HG02840 (cell line): ENCODE results near the gene DCUN1D4.

Source experiments
- ATAC-seq: cut with Tn5 transposase; IDR thresholded peaks from one replicate; pipeline ENCODE4 v1.9.1; 2021; ENCODE audit warnings: mild to moderate bottlenecking, moderate library complexity, moderate number of reproducible peaks; ENCODE audit not compliant: unreplicated experiment, low FRiP score

DCUN1D4 gene

GRCh38 chr4:51853027-51853682, 10.2 kb downstream of the DCUN1D4 start:
- ATAC-seq = no peak

DNA sequence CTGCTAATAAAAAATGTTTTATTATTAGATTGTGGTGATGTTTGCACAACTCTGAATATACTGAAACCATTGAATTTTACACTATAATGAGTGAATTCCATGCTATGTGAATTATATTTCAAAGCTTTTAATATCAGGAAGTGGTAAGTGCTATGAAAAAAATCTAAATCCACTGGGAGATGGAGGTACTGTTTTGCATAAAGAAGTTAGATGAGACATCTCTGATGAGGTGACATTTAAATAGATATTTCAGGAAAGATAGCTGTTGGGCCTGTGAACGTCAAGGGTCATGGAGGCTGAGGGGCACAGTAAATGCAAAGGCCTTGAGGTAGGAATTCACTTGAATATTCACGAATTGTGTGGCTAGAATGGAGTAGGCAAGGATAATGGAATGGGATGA, 12.3 kb downstream of the DCUN1D4 start:
- no peak for ATAC-seq

DNA sequence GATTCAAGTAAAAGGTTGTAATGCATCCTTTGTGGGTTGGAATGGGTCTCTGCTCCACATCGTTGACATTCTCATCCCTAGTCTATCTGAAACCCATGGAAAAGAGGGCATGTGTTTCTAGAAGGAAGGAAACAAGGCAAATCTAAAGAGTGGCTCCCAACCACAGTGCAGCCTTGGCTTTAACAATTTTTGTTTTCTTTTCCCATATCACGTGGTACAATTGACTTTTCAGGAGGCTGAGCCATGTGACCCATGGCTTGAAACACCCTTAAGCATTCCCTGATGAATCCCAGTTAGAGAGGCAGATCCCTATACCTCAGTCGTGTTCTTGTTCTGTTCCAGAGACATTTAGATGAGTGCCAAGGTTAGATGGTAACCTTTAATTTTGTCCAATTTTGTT, 12.8 kb downstream of the DCUN1D4 start:
- ATAC-seq = no peak

GRCh38 chr4:51858605-51859202, 15.8 kb downstream of the DCUN1D4 start:
- ATAC-seq = no peak

- no peak for ATAC-seq
Observed at GRCh38 chr4:51859476-51860031, 16.6 kb downstream of the DCUN1D4 start.

DNA sequence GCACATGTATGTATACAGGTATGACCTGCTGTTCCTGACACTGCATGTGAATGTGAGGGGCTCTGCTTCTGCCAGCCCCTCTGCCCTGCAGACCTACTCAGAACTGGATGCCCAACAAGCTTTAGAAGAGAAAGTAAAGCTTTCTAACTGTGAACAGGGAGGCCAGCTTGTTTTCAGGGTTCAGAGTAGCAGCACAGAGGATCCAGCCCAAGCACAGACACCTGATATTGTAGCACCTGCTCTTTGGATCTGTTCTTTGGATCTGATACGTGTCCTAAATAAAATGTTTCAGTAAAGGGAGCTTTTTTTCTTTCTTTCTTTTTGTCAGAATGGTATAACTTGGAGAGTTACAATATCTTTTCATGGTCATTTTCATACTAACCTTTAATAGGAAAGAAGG, 19.2 kb downstream of the DCUN1D4 start:
- no peak for ATAC-seq

DNA sequence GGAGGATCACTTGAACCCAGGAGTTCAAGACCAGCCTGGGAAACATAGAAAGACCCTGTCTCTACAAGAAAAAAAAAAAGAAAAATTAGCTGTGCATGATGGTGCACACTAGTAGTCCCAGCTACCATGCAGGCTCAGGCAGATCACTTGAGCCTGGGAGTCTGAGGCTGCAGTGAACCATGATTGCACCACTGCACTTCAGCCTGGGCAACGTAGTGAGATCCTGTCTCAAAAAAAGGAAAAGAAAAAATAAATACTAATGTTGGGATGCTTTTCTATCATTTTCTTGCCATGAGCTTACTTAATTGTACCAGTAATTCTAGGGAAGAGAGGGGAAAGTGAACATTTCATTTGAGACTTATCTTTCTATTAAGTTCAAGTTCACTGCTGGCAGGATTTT, 19.8 kb downstream of the DCUN1D4 start:
- no peak for ATAC-seq

- no peak for ATAC-seq
Observed at GRCh38 chr4:51865717-51866116, 22.8 kb downstream of the DCUN1D4 start.

DNA sequence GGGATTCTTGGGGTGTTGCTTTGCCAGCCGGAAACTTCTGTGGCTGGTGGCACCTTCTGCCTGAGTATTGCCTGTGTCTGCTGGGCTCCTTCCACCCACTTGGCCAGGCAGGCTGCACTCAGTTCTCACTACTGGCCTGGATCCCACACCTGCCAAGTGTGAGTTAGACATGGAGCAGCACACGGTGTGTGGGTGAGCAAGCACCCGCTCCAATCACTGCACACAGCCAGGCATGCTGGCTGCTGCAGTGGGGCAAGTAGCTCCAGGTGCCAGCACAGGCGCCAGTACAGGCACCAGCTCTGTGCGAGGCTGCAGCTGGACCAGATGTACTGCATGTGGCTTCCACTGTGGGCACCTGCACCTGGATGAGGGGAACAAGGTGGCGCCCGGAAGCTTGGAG, 23.9 kb downstream of the DCUN1D4 start:
- ATAC-seq = no peak

DNA sequence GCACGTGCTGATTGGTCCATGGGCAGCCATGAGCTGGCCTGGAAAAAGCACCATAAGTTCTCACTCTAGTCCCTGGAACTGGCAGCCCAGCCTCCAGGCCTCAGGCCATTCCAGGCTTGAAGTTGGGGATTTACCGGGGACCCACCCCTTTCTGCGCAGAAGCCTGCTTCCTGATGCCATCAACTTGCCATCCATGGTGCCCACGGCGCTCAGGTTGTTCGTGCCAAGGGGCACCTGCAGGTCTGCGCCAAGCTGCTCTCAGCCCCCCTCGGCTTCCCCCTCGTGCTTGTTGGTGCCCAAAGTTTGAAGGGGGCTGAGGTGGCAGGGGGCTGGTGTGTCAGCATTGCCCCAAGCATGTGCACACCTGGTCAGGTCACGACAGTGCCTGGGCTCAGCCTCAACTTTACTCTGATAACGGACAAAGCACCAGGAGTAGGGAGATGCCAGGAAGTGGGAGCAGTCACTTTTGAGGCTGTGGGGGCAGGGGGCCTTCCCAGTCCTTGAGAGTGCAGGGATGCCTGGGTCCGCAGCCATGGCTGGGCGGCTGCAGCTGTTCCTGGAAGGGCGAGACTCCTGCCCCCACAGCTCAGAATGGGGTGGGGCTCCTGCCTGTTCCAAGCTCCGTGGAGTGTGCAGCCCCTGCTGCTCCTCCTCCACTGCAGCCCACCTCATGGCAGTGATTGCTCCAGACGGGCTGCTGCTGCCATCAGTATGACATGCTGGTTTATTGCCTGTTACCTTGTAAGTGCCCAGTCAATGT, 24.9 kb downstream of the DCUN1D4 start:
- no peak for ATAC-seq

GRCh38 chr4:51868449-51868847, 25.5 kb downstream of the DCUN1D4 start:
- ATAC-seq = no peak

GRCh38 chr4:51870441-51871188, 27.7 kb downstream of the DCUN1D4 start:
- no peak for ATAC-seq

DNA sequence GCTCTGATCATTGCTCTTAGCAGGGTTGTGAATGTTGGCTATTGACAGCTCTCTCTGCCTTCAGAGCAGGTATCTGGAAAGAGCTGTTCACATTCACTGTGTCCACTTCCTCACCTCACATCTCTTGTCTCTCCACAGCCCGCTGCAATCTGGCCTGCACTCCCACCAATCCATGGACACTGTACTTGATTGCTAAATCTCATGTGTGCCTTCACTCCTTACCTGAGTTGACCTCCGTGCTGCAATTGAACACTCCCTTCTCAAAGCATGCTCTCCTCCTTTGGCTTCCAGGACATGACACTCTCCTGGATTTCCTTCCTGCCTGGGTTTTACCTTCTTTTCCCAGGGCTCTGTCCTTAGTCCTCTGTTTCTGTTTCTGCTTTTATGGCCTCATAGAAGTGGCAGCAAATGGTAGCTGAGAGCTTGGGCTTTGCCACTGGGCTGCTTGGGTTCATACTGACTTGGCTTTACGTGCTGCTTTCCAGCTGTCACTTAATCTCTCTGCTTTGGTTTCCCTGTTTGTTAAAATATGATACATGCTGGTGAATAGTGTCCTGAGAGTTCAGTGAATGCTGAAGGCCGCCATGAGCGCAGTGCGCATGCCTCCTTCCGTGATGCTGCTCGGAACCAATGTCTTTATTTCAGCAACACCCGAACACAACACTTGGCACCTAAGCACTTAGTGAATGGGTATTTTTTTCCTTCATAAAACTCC, 29.5 kb downstream of the DCUN1D4 start:
- no peak for ATAC-seq

DNA sequence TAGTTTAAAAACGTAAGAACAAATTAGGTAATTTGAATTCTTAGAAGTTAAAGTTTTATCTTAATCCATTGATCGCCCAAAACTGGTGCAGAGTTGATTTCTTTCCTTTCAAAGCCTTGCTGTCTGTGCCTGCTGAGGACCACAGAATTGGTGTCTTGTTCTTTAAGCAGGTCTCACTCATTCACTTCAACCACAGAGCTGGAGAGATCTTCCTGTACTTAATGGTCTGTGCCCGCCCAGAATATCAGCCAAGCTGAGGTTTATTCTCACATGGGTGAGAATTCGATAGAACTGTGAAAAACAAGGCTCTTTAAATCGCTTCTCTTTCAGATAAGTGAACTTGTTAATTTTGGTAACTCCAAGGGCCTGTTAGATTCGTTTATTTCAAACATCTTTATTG, 31.6 kb downstream of the DCUN1D4 start:
- ATAC-seq = no peak

DNA sequence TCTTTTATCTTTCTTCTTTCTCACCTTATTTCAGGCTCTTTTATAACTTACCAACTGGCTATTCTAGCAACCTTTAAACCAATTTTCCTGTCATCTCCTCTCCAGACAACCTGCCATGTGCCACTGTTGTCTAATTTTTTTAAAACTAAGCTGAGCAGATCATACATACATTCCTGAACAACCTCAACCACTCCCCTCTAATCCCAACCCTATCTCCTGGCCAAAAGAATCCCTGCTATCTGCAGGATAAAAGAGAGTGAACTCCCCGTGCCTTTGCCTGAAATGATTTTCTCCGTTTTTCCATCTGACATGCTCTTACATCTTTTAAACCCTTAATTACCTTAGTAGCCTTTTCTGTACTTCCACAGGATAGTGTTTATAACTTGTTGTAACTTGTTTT, 35.5 kb downstream of the DCUN1D4 start:
- ATAC-seq = no peak

- no peak for ATAC-seq
Observed at GRCh38 chr4:51880016-51880915, 37.3 kb downstream of the DCUN1D4 start.

DNA sequence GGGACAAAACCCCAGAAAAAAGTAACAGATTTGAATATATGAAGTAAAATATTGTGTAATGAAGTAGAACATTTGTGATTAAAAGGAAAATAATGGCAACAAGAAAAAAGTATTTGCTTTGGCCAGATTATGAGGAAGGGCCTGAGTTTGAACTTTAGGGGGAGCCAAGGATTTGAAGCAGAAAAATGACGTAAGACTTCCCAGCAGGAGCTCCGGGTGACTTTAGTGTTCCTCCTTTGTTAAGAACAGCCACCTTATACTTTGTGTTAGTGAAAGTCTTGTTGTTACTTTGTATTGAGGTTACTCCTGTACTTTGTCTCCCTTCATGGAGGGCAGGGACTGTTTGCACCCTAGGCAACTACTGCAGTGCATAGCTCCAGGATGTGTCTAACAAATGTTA, 41.1 kb downstream of the DCUN1D4 start:
- no peak for ATAC-seq

- no peak for ATAC-seq
Observed at GRCh38 chr4:51884606-51885005, 41.7 kb downstream of the DCUN1D4 start.

DNA sequence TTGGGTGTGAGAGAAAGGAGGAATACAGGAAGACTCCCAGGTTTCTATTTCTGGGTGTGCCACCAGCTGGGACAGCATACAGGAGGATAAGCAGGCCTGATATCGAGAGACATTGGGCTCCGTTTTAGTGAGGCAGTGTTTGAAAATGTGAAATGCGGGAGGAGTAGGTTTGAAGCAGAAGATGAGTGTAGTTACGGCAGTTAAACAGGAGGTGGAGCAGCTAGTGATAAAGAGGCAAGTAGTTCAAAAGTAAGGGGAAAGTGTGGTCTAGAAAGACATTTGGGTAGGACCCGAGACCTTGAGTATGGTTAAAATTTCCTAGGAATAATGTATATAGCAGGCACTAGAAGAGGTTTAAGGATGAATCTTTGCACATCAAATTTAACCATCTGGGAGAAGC, 42.4 kb downstream of the DCUN1D4 start:
- no peak for ATAC-seq
